ENCODE measurements around the gene ZNF827.
A peak's percentile ranks its signal among the peaks of the same experiment; 100 is the strongest.

The ZNF827 gene

DNA sequence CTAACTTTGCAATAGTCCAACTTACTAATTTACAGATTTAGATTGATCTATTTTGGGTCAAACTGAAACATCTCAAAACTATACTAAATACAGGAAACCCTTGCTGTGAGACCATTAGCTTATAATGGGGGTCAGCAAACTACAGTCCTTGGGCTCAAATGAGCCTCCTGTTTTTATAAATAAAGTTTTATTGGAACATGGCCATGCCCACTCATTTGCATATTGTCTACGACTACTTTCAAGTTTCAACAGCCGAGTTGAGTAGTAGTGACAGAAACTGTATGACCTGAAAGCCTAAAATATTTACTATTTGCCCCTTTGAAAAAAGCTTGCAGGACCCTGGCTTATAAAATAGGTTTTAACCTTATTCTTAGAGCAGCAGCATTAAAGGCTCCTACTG lies 166.3 kb downstream of the ZNF827 start:
- no peak for DNase-seq (ENCODE audit: insufficient read length, low spot score)
- no peak for FAIRE-seq

DNA sequence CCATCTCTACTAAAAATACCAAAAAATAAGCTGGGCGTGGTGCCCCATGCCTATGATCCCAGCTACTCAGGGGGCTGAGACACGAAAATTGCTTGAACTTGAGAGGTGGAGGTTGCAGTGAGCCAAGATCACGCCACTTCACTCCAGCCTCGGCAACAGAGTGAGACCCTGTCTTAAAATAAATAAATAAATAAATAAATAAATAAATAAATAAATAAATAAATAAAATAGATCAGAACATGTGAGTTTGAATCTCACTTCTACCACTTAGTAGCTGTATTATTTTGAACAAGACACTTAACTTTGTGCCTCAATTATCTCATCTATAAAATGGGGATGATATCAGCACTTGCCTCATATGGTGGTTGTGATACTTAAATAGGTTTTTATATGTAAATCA lies 168.5 kb downstream of the ZNF827 start:
- no peak for FAIRE-seq
- no peak for DNase-seq (ENCODE audit: insufficient read length, low spot score)

DNA sequence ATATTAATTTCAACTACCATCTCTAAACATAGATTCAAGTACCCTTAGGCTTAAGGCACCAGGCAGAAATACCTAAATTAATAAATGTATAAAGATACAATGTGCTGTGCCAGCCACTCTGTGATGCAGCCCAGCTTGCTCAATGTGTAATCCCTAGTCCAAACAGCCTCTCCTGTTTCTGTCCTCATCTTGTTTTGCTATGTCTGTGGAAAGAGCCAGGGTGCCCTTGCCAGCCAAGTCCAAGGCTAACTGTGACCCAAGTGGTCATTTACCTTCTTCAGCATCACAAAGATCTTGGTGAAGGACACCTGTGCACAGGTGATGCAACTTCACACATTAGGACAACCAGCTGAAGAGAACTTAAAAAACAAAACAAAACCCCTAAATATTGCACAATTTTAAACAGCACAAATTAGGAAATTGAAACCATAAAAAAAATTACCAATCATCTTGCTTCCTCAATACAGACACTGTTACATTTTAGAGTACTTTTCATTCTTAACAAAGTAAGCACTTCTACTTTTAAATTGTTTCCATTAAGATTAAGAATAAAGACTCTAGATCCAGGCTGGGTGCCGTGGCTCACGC lies 169.1 kb downstream of the ZNF827 start:
- DNase-seq (ENCODE audit: insufficient read length, low spot score) (no peak), FAIRE-seq (no peak)

GRCh38 chr4:145766273-145766672 lies 172.3 kb downstream of the ZNF827 start:
- DNase-seq (ENCODE audit: insufficient read length, low spot score): no peak
- no peak for FAIRE-seq

DNA sequence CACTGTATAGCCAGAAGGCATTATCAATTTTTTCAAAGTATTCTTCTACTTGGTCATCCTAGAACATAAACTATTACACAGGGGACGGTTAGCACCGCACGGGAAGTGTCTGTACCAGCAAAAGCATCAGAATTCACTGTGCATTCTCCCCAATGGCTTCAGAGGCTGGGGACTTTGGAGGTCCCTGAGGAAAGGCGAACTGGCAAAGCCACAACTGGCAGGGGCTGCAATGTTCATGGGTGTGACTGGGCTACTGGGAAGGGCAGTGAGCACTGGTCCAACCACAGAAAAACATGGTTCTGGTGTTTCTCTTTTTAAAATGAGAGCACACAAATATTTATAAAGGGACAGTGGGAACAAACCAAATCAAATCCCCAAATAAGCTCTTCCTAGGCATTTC lies 175.2 kb downstream of the ZNF827 start:
- FAIRE-seq: no peak
- DNase-seq (ENCODE audit: insufficient read length, low spot score): no peak

DNA sequence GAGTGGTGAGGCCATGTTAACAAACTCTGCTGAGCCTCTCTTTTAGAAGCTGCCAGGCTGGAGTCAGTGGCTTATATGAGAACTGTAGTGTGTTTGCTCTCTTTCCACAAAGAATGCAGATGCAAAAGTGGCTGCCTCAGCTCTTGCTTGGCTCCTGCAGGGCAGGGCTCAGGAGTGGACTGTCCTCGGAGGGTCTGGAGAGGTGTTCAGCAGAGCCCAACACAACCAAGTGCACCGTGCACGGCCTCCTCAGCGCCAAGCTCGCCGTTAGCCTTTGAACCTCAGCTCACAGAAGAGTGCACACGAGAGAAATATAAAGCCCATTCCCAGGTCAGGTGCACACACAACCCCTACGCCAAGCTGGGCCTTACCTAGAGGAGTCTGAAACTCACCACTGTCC lies 175.9 kb downstream of the ZNF827 start:
- no peak for DNase-seq (ENCODE audit: insufficient read length, low spot score)
- no peak for FAIRE-seq

GRCh38 chr4:145760961-145761929 lies 177.4 kb downstream of the ZNF827 start:
- FAIRE-seq (no peak), DNase-seq (ENCODE audit: insufficient read length, low spot score) (no peak)

DNA sequence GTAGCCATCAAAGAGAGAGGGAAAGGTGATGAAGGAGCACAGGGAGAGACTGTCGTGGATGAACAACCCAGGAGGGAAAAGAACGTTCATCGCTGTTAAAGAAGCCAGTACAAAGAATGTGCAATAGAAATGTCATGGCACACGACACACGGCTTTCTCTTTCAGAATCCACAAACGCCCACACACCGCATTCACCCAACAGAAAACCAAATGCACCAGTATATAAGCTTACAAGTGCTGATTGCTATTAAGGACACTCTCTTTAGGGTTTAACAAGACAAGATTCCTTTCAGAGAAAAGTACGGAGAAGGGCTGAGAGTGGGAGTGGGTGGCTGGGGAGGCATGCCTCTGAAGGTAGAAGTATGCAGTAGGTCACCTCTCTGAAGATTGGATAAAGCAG lies 178.4 kb downstream of the ZNF827 start:
- DNase-seq (ENCODE audit: insufficient read length, low spot score): no peak
- no peak for FAIRE-seq

DNA sequence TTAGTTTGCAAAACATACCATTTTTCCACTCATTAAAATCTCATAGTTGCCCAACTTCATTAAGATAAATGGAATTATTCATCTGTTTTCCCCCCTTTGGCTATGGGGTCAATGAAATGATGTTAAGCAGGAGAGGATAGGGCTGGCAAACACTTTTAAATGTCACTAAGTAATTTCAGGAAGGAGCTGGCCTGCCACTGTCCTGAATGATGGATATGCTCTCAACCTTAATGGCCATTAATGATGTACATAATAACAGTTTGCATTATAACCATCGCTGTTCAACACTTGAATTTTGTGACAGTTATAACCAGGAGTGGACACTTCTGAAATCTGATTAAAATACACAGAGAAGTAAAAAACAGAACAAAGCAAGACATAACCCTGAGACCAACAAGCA lies 181.4 kb downstream of the ZNF827 start:
- FAIRE-seq: no peak
- DNase-seq (ENCODE audit: insufficient read length, low spot score): no peak

- peak; percentile 51 for FAIRE-seq
These were observed 182.4 kb downstream of the ZNF827 start for GRCh38 chr4:145756244-145756643.

GRCh38 chr4:145755802-145756201 lies 182.8 kb downstream of the ZNF827 start:
- no peak for FAIRE-seq
- no peak for DNase-seq (ENCODE audit: insufficient read length, low spot score)

More at GRCh38 chr4:145756244-145756643, 182.4 kb downstream of the ZNF827 start:
- DNase-seq (ENCODE audit: insufficient read length, low spot score): no peak

DNA sequence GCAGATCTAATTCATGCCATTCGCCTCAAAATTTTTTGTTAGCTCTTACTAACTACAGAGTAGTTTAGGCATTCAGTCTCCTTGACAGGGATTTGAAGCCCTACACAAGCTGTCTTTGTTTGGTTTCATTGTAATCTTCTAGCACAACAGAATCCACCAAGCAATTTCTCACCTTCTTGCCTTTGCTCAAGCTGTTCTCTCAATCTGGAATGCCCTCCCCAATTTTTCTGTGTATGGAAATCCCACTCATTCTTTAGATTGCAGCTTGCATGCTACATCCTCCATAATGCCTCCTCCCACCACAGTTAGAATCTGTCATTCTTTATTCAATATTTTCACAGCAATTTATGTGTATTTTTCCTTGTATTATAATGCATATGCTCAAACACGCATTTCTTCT lies 195.0 kb downstream of the ZNF827 start:
- DNase-seq (ENCODE audit: insufficient read length, low spot score) (no peak), FAIRE-seq (no peak)

- FAIRE-seq: no peak
- no peak for DNase-seq (ENCODE audit: insufficient read length, low spot score)
These were observed 197.8 kb downstream of the ZNF827 start for GRCh38 chr4:145740806-145741205.

DNA sequence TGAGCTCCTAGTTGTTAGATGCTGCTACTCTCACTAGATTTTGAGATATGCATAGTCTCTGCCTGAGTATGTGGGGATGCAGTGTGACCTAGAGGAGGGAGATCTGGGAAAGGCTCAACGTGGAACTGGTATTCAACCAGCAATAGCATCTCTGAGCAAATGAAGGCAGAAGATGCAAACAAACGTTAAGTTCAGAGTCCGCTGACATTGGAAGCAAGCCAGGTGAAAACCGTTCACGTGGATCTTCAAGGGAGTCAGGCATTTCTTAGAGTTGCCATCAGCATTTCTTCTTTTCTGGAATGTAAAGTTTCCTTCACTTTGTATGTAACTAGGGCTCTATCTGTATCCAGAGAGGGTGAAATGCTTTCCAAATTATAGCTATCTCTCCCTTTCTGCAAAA lies 198.8 kb downstream of the ZNF827 start:
- FAIRE-seq (peak; percentile 33), DNase-seq (ENCODE audit: insufficient read length, low spot score) (no peak)

DNA sequence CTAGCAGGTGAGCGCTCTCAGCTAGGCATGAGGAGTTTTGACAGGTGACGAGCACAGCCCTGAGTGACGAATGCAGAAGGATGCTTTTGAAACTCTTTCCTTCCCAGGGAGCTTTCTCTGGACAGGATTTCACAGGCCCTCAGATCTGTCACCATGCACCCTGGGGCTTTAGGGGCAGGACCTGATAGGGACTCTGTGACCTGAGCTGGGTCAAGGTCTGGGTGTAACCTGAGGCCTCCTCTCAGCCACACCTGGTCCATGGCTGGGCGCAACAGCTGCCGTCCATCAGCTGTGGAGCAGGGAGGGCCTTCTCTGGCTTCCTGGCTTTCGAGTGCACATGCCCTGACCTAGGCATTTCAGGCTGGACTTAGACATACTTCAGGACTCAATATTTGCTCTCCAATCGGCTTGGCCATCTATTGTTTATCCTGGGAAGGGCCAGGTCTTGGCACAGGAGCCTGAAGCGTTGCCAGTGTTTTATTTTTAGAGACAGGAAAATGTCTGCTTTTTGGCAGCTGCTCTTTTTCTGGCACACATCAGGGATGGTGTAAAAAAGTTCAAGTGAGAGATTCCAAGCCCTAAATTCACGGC lies 202.3 kb downstream of the ZNF827 start:
- DNase-seq (ENCODE audit: insufficient read length, low spot score) (no peak), FAIRE-seq (no peak)

DNA sequence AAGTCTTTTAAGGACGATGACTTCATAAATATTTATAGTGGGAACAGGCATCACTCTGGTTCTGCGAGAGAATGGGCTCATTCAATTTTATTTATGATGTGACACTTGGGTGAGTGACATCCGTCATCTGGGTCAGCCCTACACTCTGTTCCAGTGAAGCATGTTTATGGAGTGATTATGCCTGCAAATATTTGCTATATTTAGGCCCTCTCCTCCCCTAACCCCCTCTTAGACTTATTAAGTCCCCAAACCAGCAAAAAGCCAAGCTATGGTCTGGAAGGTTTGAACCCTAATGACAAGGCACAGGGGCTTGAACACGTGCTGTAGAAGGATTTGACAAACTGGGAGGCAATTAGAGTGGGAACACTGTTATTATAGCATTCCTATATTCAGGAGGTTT lies 202.8 kb downstream of the ZNF827 start:
- no peak for DNase-seq (ENCODE audit: insufficient read length, low spot score)
- FAIRE-seq: no peak

DNA sequence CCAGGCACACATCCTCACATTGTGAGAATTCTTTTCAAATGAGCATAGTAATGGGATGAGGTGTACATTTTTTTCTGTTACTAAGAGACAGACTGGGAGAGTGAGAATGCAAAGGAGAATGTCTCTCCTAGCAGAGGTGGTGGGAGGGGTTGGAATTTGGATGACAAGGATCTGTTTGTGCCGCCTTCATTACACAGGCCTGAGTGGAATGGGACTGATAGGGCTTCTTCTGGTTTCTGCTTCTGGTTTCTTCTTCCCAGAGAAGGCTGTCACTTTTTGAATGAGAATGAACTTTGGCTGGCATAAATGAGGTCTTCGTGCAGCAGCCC lies 203.3 kb downstream of the ZNF827 start:
- DNase-seq (ENCODE audit: insufficient read length, low spot score) (no peak), FAIRE-seq (no peak)

- DNase-seq (ENCODE audit: insufficient read length, low spot score): no peak
- peak; percentile 4 for FAIRE-seq
These were observed 203.9 kb downstream of the ZNF827 start for GRCh38 chr4:145734576-145735346.

DNA sequence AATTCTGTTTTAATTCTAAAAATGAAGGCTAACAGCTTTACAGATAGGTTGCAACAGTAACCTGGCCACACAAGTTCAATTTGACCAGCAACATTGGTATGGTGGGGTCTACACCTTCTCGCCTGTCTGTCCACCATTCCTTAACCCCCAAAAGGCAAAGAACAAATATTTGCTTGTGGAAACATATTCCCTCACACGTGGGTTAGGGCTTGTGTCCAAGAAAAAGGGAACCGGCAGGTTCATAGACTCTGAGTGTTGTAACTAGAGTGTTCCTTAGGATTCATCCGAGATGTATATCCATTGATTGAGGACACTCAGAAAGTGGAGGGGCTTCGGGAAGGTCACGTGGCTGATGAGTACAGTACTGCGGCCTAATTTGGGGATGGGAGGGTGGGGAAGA lies 204.6 kb downstream of the ZNF827 start:
- no peak for DNase-seq (ENCODE audit: insufficient read length, low spot score)
- peak; percentile 47 for FAIRE-seq

DNA sequence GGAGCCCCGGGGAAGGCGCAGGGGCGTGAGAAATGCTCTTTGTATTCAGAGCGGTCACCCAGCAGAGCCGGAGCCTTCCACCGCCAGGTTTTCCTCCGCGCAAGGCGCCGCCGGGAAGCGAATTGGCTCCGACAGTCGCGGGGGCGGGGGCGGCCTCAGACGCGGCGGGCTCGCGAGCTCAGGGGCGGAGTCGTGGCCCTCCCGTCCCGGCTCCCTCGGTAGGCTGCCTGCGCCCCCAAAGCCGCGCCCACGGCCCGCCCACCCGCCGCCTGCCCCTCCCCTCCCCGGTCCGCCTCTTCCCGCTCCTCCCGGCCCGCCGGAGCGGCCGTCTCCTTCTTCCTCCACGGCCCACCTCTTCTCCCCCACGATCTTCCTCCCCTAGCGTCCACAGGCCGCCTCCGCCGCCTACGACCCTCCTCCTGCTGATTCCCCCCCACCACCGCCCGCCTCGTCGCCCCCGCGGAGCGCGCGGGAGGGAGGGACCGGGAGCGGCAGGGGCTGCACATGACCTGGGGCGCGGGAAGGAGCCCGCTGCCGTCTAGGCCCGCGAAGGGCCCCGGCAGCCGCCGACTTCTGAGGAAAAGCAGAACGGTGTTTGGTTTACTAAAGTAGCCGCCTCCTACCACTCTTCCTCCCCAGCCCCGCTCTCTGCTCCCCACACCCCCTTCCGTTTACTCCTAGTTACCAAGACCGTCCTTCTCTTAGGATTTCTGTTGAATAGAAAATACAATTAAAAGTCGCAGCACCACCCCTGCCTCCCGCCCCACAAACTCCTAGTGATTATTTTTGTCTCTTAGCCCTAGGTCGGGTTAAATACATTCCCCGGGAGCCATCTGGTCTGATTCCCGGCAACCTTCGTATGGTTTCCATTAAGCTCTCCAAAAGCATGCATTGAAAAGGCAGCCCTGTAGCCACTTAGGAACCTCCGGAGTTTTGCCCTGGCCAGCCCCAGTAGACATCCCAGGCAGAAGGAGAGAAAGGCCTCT lies 205.4 kb downstream of the ZNF827 start:
- peak; percentile 81 for FAIRE-seq
- peak; percentile 84 for DNase-seq (ENCODE audit: insufficient read length, low spot score)

All from GM19239 (cell line).